UCSD-AML1 (cell line): Measurements from ENCODE around the gene USP48.
A peak's percentile ranks its signal among the peaks of the same experiment; 100 is the strongest.
"Not testable (repeated sequence)": the region's sequence is repeated elsewhere in the genome, so short reads cannot be mapped to it uniquely, and the experiment has no call there.

ENCODE experiments used
- DNase-seq: peaks from one replicate; lab custom pipeline; 2025; ENCODE audit not compliant: unreplicated experiment; lab: John Stamatoyannopoulos, UW

Gene USP48

GRCh38 chr1:21702780-21703179 lies 80.2 kb downstream of the USP48 start:
- DNase-seq: no peak

- DNase-seq: no peak
Measured at GRCh38 chr1:21701401-21701800, 81.5 kb downstream of the USP48 start.

GRCh38 chr1:21700094-21700493 lies 82.9 kb downstream of the USP48 start:
- DNase-seq: no peak

DNA sequence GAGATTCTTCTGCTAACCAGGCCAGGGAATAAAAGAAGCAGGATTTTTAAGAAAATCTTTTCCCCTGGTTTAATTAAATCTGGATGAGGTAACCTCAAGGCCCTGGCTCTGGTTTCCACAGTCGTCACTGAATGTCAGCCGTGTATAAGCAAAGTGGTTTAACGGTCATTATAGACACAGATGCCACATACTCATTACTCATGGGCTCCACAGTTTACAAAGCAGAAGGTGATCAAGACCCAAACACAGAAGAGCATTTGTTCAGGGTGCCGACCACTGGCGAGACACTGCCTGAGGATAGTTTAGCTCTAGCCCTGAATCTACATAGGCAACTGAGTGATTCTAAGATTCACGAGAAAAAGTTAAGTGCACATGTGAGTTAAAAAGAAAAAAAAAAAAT lies 86.0 kb downstream of the USP48 start:
- DNase-seq: no peak

- DNase-seq: no peak
Measured at GRCh38 chr1:21693732-21694131, 89.2 kb downstream of the USP48 start.

- DNase-seq: no peak
Measured at GRCh38 chr1:21691739-21692138, 91.2 kb downstream of the USP48 start.

DNA sequence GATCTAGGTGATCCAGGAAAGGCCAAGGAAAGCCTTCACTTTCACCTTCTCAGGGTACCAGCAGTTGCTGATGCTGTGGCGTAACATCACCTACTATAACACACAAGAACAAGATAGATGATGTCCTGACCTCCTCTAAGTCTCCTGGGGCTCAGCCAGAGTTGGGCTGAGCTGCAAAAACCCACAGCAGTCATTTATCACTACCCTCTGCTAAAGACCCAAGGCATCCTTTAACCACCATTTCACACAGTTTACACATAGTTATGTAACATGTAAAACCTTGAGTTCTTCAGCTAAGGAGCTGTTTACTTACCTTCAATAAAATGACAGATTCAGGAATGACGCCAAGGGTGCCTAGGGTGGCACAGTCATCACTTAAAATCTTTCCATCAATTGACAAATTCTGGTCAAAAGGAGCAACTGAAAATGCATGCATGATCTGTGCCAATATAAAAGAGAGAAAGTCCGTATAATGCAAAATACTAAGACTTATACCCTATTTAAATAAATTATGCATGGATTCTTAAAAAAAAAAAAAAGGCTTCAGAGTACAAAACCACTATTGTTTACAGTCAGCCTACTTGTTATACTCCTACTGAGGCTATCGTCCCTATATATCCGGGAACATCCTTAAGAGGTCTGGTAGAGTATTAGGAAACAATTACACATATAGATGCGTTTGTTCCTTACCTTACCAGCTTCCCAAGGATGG lies 93.1 kb downstream of the USP48 start:
- no peak for DNase-seq

DNA sequence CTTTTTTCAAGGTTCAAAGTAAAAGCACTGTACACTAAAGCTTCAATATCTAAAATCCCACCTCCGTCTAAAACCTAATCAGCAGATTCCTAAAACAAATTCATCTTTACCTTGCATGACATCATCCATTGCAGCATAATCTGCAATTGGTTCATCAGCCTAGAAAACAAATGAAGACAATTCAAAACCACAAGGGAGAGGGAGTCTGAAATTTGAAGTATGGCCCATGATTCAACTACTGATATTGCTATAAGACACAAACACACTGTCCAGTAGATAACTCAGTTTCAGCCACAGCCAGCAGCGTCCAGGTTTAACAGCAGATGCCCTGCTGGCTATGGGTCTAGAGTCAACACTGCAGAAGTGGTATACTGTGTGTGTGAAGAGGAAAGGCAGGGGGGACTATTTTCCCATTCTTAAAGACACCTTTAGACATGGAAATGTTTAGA lies 95.8 kb downstream of the USP48 start:
- no peak for DNase-seq

DNA sequence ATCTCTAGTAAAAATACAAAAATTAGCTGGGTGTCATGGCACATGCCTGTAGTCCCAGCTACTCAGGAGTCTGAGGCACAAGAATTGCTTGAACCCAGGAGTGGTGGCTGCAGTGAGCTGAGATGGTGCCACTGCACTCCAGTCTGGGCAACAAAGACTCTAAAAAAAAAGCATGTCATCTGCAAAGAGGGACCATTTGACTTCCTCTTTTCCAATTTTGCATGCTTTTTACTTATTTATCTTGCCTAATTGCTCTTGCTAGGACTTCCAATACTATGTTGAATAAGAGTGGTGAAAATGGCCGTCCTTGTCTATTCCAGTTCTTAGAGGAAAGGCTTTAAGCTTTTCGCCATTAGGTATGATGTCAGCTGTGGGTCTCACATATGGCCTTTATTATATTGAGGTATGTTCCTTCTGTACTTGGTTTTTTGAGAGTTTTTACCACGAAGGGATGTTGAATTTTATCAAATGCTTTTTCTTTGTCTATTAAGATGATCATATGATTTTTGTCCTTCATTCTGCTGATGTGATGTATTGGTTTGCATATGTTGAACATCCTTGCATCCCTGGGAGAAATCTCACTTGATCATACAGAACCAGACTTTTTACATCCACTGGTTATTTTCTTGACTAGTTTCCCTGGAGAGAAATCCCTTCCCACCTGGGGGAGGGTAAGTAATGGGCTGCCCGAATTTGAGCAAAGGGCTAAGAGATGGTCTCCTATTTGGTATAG lies 96.8 kb downstream of the USP48 start:
- DNase-seq: no peak

GRCh38 chr1:21681426-21681825 lies 101.5 kb downstream of the USP48 start:
- DNase-seq: no peak

DNA sequence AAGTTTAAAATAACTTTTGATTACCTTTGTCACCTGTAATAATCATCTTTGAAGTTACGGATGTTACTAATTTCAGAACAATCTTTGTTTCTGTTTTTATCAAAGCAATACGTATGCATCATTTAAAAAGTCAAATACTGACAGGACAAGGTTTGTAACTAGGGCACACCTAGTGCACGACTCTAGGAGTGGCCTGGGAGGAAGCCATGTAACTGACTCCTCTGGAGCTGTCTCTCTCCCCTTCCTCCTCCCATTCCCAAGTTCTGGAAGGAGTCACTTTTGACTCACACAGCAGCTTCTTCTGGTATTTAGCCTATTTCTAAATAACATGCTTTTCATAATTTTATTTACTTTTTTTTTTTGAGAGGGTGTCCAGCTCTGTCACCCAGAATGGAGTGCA lies 102.0 kb downstream of the USP48 start:
- no peak for DNase-seq

DNA sequence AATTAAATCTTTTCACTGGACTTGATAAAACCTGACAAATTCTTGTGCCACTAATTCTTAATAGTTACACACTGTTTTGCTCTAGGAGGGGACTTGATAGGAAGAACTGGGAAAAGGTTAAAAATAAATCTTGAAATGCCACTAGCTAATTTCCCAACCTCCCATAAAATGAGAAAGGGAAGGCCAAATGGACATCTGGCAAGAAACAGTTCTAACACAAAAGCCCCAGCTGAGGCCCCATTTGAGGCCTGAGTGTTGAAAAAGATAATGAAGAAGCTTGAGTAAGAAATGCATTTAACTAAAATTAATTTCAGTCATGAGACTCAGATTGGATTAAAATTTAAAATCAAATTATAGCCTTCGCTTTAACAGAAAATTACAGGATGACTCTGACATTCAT lies 102.6 kb downstream of the USP48 start:
- no peak for DNase-seq

- DNase-seq: no peak
Measured at GRCh38 chr1:21677168-21677567, 105.8 kb downstream of the USP48 start.

- DNase-seq: no peak
Measured at GRCh38 chr1:21674957-21675356, 108.0 kb downstream of the USP48 start.

DNA sequence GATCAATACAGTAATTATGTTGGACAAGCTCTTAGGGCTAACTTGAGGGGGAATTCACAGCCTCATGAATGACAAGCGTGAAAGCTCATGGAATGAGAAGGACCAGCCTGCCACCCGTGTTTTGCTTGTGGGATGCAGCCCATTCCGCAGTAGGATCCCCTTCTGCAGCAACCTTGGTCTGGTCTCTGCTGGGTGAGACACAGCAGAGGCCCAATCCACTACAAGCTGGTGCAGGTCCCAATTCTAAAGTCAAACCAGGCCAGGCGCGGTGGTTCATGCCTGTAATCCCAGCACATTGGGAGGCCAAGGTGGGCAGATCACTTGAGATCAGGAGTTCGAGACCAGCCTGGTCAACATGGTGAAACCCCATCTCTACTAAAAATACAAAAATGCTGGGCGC lies 109.1 kb downstream of the USP48 start:
- not testable (repeated sequence) for DNase-seq

GRCh38 chr1:21673277-21673780 lies 109.6 kb downstream of the USP48 start:
- peak; percentile 30 for DNase-seq

DNA sequence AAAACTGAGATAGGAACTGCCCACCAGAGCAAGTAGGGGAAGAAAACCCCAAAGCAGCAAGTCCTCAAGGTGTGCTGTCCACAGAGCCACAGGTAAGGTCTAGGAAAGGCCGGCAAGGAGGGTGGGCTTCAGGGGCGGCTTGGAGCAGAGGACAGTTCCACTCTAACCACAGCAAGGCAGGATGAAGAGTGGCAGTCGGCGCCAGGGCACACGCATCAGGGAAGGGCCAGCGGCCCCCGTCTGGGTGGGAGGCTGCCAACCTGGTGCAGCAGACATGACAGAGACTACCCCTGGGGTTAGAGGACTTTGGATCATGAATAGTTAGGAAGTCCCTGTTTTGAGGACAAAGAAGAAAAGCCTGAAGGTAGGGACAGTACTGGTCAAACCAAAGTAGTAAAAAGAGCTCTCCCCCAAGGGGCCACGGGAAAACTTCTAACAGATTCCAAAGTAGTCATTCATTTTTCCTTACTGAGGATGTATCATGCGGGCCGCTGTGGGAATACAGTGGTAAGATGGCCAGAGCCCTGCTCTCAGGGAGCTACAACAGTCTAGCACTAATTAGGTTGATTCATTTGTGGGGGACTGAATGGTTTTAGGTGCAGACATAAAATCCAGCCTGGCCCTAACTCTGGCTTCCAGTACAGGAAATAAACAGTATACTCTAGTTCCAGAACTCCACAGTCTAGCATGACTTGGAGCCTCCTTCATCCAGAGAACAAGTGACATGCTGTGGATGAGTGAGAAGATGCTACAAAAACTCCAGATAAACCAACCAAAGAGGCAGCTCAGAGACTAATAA lies 110.3 kb downstream of the USP48 start:
- DNase-seq: no peak

GRCh38 chr1:21671915-21672314 lies 111.0 kb downstream of the USP48 start:
- no peak for DNase-seq

- DNase-seq: no peak
Measured at GRCh38 chr1:21670956-21671902, 111.7 kb downstream of the USP48 start.

DNA sequence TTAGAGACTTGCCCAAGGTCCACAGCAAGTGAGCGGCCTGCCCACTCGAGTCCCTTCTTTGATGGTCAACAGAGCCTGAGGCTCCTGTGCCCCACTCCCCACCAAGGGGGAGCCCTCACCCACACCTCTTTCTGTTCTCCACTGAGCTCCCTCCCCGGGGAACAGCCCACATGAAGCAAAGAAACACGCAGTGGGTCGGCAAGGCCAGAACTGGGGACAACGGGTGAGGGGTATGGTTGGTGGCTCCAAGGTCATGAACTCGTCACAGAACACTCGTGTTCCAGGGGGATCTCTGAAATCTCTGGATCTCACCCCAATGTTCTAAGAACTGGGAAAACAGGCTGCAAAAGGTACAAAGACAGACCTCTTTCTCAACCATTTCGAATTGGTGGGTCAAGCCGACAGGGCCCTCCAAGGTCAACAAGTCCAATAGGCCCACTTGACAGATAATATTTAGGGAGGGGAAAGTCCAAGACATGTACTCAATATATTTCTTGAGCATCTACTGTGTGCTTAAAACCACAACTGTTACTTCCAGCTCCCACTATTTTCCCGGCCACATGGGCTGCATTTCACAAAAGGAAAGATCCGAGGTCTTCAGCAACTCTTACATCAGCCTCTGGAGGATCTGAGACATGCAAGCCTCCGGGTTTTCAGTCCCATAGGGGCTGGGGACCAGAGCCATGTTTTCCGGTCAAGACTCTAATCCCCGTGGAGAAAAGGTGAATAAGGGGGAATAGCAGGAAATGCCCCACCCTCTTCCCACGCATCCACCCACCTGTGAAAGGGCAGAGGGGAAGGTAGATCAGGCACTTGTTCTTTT lies 112.7 kb downstream of the USP48 start:
- DNase-seq: no peak
